Colonic mucosa (tissue), 4 donors: Measurements from ENCODE around the gene SIM2. TPM values are rescaled to one million over a fixed set of nuclear protein-coding genes. Genes with fewer than 3 reads are reported as not detected.

Source experiments
- DNase-seq: peaks from one replicate; pipeline ENCODE4 v3.0.0-alpha.2; 2020
- H3K27ac ChIP-seq: fragments of 200-600 bp; one replicate; pipeline ENCODE4 v1.8.0; 2021
- H3K27me3 ChIP-seq: fragments of 200-600 bp; one replicate; pipeline ENCODE4 v1.8.0; 2021
- H3K36me3 ChIP-seq: fragments of 200-600 bp; one replicate; pipeline ENCODE4 v1.8.0; 2021
- H3K4me1 ChIP-seq: fragments of 200-600 bp; one replicate; pipeline ENCODE4 v1.8.0; 2021; ENCODE audit warnings: mild to moderate bottlenecking
- H3K4me3 ChIP-seq: fragments of 200-600 bp; one replicate; pipeline ENCODE4 v1.8.0; 2021
- H3K9ac ChIP-seq, 2 donors: one replicate each; pipeline ENCODE4 v1.7.0; 2013; ENCODE audit warnings: control low read depth in 2 of 2, low read depth in 2 of 2, low read length in 2 of 2
- H3K9me3 ChIP-seq: fragments of 200-600 bp; one replicate; pipeline ENCODE4 v1.8.0; 2021
- intact Hi-C: fragments of 100-400 bp; cut with DNase I; formaldehyde crosslinking; loops from one replicate; pipeline ENCODE4 v1.14.1; 2022
- total RNA-seq, 2 donors: library from RNA; stranded (reverse); fragmentation: NEBNext Ultra II Directional in 1 of 2; extraction: Animal tissue kit (Norgen Biotek cat#: 25700) in 1 of 2; gene quantifications; one replicate each; pipeline ENCODE4 v1.2.1, GENCODE V29; 2021
- TF ChIP-seq, protein P1 (sequence below): fragments of 200-600 bp; IDR thresholded peaks from one replicate; pipeline ENCODE4 v1.8.0; 2022; ENCODE audit warnings: antibody characterized with exemption, mild to moderate bottlenecking
- donor health status: healthy.
- donor health status: DM: no; HTN: no; CAD: no.
- donor health status: DM: no; HTN: no; CAD: no.

The SIM2 gene
- total RNA-seq, 2 donors from 2014 or later: 0.07 to 0.08 TPM

DNA sequence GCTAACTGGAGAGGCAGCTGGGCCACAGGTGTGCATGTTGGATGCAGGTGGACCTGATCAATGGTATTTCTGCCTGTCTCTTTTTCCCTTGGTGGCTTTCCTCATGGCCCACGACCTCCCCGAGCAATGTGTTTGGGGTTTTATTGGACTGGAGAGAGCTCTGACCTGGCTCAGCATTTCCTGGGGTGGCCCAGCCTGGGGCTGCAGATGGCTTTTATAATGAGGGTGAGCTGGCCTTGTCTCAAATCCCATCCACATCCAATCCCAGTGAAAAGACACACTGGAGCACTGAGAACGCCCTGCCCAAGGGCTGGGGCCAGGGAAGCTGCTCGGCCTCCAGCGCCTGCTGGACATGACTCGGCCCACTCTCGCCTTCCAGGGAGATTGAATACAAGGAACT is 44.1 kb downstream of the SIM2 start:
- no peak overlapping the region for H3K4me3 ChIP-seq
- intact Hi-C loops: loop anchor here (10.0 kb wide), 2 partner anchors 112 to 182 kb away; no protein-coding TSS in a partner anchor
- no peaks in the 10 kb centered on the region for H3K9me3 ChIP-seq
- no peak overlapping the region for H3K27ac ChIP-seq
- DNase-seq: no peak
- H3K4me1 ChIP-seq: no peaks in the 10 kb centered on the region
- TF ChIP-seq, protein P1, sequence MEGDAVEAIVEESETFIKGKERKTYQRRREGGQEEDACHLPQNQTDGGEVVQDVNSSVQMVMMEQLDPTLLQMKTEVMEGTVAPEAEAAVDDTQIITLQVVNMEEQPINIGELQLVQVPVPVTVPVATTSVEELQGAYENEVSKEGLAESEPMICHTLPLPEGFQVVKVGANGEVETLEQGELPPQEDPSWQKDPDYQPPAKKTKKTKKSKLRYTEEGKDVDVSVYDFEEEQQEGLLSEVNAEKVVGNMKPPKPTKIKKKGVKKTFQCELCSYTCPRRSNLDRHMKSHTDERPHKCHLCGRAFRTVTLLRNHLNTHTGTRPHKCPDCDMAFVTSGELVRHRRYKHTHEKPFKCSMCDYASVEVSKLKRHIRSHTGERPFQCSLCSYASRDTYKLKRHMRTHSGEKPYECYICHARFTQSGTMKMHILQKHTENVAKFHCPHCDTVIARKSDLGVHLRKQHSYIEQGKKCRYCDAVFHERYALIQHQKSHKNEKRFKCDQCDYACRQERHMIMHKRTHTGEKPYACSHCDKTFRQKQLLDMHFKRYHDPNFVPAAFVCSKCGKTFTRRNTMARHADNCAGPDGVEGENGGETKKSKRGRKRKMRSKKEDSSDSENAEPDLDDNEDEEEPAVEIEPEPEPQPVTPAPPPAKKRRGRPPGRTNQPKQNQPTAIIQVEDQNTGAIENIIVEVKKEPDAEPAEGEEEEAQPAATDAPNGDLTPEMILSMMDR: no peak
- H3K9ac ChIP-seq: no peak overlapping the region
- H3K27me3 ChIP-seq: peaks cover under 1% of the 10 kb centered on the region
- no peaks in the 10 kb centered on the region for H3K36me3 ChIP-seq

DNA sequence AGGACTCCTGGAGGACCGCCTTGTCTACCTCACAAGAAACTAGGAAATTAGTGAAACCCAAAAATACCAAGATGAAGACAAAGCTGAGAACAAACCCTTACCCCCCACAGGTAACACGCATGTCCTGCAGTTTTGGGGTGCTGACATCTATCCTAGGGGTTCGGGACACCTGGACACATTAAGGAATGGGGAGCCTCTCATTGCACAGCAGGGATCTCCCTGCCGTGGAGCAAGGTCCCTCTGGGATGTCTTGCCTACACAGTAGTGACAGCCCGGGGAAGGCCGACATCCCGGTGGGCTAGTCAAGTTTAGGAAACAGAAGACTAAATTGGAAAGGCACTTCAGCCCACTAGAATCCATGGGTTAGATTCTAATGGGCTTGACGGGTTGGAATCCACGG is 44.5 kb downstream of the SIM2 start:
- Histone ChIP-seq H3K36me3 (no peaks in the 10 kb centered on the region), H3K9me3 (no peaks in the 10 kb centered on the region), H3K4me1 (no peaks in the 10 kb centered on the region), H3K27me3 (peaks cover 5% of the 10 kb centered on the region), H3K9ac (no peak overlapping the region), H3K4me3 (no peak overlapping the region), H3K27ac (no peak overlapping the region)
- intact Hi-C loops: loop anchor here (10.0 kb wide), 2 partner anchors 111 to 181 kb away; no protein-coding TSS in a partner anchor
- no peak for DNase-seq
- TF ChIP-seq, protein P1: no peak

DNA sequence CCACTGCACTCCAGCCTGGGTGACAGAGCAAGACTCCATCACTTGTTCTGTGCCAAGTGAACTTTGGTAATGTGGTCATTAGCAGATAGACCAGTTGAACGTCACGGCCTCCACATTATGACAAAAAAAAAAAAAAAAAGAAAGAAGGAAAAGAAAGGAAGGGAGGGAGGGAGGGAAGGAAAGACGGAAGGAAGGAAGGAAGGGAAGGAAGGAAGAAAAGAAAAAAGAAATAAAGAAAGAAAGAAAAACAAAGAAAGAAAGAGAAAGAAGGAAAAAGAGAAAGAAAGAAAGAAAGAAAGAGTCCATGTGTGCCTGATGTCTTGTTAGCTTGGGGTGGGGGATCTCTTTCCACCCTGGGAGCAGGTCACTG is 45.3 kb downstream of the SIM2 start:
- DNase-seq: no peak
- Histone ChIP-seq H3K4me1 (no peaks in the 10 kb centered on the region), H3K36me3 (no peaks in the 10 kb centered on the region), H3K4me3 (no peak overlapping the region), H3K9ac (no peak overlapping the region), H3K9me3 (no peaks in the 10 kb centered on the region), H3K27me3 (peaks cover 8% of the 10 kb centered on the region), H3K27ac (no peak overlapping the region)
- TF ChIP-seq, protein P1: no peak
- intact Hi-C loops: loop anchor here (10.0 kb wide), 2 partner anchors 111 to 181 kb away; no protein-coding TSS in a partner anchor

DNA sequence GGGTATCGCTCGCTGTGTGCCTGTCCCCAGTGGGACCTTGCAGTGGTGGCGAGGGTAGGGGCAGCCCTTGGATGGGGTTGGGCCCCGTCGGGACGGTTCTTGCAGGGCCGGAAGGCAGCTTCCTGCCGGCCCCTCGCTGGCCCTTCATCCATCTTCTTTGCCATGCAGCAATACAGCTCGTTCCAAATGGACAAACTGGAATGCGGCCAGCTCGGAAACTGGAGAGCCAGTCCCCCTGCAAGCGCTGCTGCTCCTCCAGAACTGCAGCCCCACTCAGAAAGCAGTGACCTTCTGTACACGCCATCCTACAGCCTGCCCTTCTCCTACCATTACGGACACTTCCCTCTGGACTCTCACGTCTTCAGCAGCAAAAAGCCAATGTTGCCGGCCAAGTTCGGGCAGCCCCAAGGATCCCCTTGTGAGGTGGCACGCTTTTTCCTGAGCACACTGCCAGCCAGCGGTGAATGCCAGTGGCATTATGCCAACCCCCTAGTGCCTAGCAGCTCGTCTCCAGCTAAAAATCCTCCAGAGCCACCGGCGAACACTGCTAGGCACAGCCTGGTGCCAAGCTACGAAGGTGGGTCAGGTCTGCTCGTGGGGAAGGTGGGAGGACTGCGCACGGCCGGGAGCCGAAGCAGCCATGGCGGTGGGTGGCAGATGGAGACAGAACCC is 45.8 kb downstream of the SIM2 start:
- Histone ChIP-seq H3K9me3 (no peaks in the 10 kb centered on the region), H3K27ac (no peak overlapping the region), H3K36me3 (no peaks in the 10 kb centered on the region), H3K4me3 (no peak overlapping the region), H3K4me1 (no peaks in the 10 kb centered on the region), H3K27me3 (peaks cover 8% of the 10 kb centered on the region), H3K9ac (no peak overlapping the region)
- TF ChIP-seq, protein P1: no peak
- intact Hi-C loops: loop anchor here (5.0 to 10.0 kb wide), 3 partner anchors 110 to 242 kb away; no protein-coding TSS in a partner anchor
- no peak for DNase-seq

DNA sequence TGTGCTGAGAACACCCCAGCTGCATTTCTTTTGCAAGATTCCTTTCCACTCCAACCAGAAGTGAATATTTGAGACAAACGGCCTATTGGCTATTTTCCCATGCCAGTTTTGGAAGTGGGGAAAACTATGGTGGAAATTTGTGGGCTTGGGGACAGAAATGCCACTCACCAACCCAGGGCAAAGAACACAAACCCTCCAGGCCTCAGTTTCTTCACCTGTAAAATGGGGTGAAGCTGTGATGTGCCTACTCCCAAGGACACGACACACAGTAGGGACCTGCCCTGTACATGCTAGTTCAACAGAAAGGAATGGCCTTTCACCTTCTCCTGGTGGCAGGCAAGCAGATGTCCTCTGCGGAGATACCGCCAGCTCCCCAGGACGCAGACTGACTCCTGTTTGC is 46.5 kb downstream of the SIM2 start:
- H3K36me3 ChIP-seq: no peaks in the 10 kb centered on the region
- no peak overlapping the region for H3K27ac ChIP-seq
- intact Hi-C loops: loop anchor here (5.0 to 10.0 kb wide), 3 partner anchors 109 to 243 kb away; no protein-coding TSS in a partner anchor
- H3K9me3 ChIP-seq: no peaks in the 10 kb centered on the region
- no peak overlapping the region for H3K9ac ChIP-seq
- no peak overlapping the region for H3K4me3 ChIP-seq
- TF ChIP-seq, protein P1: no peak
- H3K4me1 ChIP-seq: no peaks in the 10 kb centered on the region
- DNase-seq: no peak
- peaks cover 8% of the 10 kb centered on the region for H3K27me3 ChIP-seq
